Suprapubic skin (tissue), 4 donors: ENCODE data around the gene NT5M. TPM values are rescaled to one million over a fixed set of nuclear protein-coding genes. Genes with fewer than 3 reads are reported as not detected.

Source experiments
- DNase-seq, 2 donors: peaks; one replicate each; pipeline ENCODE4 v3.0.0-alpha.2; 2019; ENCODE audit warnings: low spot score in 2 of 2
- H3K27ac ChIP-seq: fragments of 200-600 bp; sonication (generic); one replicate; pipeline ENCODE4 v1.5.1; 2019
- H3K27me3 ChIP-seq: fragments of 200-600 bp; sonication (generic); one replicate; pipeline ENCODE4 v1.5.1; 2019
- H3K36me3 ChIP-seq: fragments of 200-600 bp; sonication (generic); one replicate; pipeline ENCODE4 v1.5.1; 2019
- H3K4me1 ChIP-seq: fragments of 200-600 bp; sonication (generic); one replicate; pipeline ENCODE4 v1.5.1; 2019
- H3K4me3 ChIP-seq: fragments of 200-600 bp; sonication (generic); one replicate; pipeline ENCODE4 v1.5.1; 2019; ENCODE audit warnings: mild to moderate bottlenecking
- H3K9me3 ChIP-seq: fragments of 200-600 bp; sonication (generic); one replicate; pipeline ENCODE4 v1.5.1; 2019
- EP300 ChIP-seq: sonication (generic); formaldehyde crosslinking; IDR thresholded peaks from one replicate; pipeline ENCODE4 v1.6.1; 2017; ENCODE audit warnings: antibody characterized with exemption
- POLR2A ChIP-seq, 2 donors: fragments of 450-650 bp; IDR thresholded peaks; one replicate each; pipeline ENCODE4 v1.6.1; 2017; ENCODE audit warnings: antibody characterized with exemption in 2 of 2, mild to moderate bottlenecking in 2 of 2, moderate library complexity in 2 of 2
- POLR2AphosphoS5 ChIP-seq, 3 donors: sonication (generic); formaldehyde crosslinking; IDR thresholded peaks; one replicate each; pipeline ENCODE4 v1.6.1; 2017; ENCODE audit warnings: antibody characterized with exemption in 3 of 3
- WGBS: methylation state at CpG from one replicate; pipeline ENCODE4 v1.1.5; 2018; 5-methylcytosine and 5-hydroxymethylcytosine counted together
- total RNA-seq, 4 donors: library from RNA; depleted of rRNA; stranded (reverse); fragments of >200 nt; gene quantifications; one replicate each; pipeline ENCODE4 v1.1.0, GENCODE V29; 2016
- TF ChIP-seq, protein P1 (sequence below), 2 donors: fragments of 200-600 bp in 1 of 2; fragments of 450-650 bp in 1 of 2; sonication (generic) in 1 of 2; IDR thresholded peaks; one replicate each; pipeline ENCODE4 v1.5.1; 2016 to 2019; ENCODE audit warnings: antibody characterized with exemption in 2 of 2, mild to moderate bottlenecking in 1 of 2, moderate library complexity in 1 of 2

The NT5M gene
- total RNA-seq, 4 donors from 2014 or later = 1.2 to 4.6 (median 1.9) TPM

DNA sequence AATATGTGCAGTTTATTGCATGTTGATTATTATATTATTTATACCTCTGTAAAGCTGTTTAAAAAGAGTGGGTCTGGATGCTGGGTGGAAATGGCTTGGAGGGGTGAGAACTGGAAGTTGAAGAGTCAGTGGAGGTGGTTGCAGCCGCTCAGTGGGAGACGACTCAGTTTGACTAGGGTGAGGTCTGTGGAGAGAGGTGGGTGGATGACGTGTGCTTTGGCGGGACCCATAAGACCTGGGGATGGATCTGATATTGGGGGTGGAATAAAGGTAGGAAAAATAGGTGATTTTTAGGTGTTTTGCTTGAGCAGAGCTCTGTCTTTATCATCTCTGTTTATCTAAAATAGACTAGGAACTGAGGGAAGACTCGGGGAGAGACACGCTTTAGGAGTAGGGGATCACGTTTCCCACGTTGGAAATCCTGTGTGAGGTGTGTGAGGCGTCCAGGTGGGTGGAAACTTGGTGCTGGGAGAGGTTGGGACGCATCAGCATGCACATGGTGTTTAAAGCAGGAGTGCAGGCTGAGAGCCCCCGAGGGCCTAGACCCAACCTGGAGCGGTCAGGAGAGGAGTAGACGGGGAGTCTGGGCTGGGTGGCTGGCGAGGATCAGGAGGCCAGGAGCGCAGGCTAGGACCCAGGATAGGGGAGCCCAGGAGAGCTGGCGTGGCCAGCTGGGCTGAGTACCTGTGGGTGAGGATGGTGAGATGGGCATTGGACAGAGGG, 17.2 kb downstream of the NT5M start:
- no peak for TF ChIP-seq EP300
- no peak for TF ChIP-seq POLR2A (IDR thresholded peaks at IDR 0.05)
- no peak for TF ChIP-seq POLR2AphosphoS5 (IDR thresholded peaks at IDR 0.05)
- TF ChIP-seq, protein P1, sequence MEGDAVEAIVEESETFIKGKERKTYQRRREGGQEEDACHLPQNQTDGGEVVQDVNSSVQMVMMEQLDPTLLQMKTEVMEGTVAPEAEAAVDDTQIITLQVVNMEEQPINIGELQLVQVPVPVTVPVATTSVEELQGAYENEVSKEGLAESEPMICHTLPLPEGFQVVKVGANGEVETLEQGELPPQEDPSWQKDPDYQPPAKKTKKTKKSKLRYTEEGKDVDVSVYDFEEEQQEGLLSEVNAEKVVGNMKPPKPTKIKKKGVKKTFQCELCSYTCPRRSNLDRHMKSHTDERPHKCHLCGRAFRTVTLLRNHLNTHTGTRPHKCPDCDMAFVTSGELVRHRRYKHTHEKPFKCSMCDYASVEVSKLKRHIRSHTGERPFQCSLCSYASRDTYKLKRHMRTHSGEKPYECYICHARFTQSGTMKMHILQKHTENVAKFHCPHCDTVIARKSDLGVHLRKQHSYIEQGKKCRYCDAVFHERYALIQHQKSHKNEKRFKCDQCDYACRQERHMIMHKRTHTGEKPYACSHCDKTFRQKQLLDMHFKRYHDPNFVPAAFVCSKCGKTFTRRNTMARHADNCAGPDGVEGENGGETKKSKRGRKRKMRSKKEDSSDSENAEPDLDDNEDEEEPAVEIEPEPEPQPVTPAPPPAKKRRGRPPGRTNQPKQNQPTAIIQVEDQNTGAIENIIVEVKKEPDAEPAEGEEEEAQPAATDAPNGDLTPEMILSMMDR (IDR thresholded peaks at IDR 0.05) = no peak
- H3K4me3 ChIP-seq = no peak overlapping the region

DNA sequence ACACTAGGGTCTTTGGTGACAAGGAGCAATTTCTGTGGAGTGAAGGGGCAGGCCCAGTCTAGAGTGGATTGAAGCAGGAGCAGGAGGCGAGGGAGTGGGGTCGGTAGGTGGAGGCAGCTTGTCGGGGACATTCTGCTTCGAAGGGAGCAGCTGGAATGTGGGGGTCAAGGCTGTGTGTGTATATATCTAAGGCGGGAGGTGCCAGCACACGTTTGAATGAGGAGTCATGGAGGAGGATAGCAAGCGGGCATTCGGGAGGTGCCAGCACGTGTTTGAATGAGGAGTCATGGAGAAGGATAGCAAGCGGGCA, 17.7 kb downstream of the NT5M start:
- H3K27me3 ChIP-seq = no peaks in the 10 kb centered on the region
- DNase-seq = no peak
- WGBS = 88% methylated on average over 10 of the region's 10 CpGs
- H3K4me3 ChIP-seq = no peak overlapping the region
- H3K9me3 ChIP-seq = no peaks in the 10 kb centered on the region
- H3K36me3 ChIP-seq = peaks cover 3% of the 10 kb centered on the region
- no peak overlapping the region for H3K27ac ChIP-seq
- H3K4me1 ChIP-seq = no peaks in the 10 kb centered on the region
- TF ChIP-seq EP300 = no peak
- TF ChIP-seq, protein P1 (IDR thresholded peaks at IDR 0.05) = no peak

More for the DNA sequence above, 17.2 kb downstream of the NT5M start:
- no peaks in the 10 kb centered on the region for H3K9me3 ChIP-seq
- H3K27me3 ChIP-seq = no peaks in the 10 kb centered on the region
- H3K27ac ChIP-seq = no peak overlapping the region
- peaks cover 3% of the 10 kb centered on the region for H3K36me3 ChIP-seq
- no peaks in the 10 kb centered on the region for H3K4me1 ChIP-seq
- DNase-seq = no peak
- 88% methylated on average over 16 of the region's 16 CpGs for WGBS

DNA sequence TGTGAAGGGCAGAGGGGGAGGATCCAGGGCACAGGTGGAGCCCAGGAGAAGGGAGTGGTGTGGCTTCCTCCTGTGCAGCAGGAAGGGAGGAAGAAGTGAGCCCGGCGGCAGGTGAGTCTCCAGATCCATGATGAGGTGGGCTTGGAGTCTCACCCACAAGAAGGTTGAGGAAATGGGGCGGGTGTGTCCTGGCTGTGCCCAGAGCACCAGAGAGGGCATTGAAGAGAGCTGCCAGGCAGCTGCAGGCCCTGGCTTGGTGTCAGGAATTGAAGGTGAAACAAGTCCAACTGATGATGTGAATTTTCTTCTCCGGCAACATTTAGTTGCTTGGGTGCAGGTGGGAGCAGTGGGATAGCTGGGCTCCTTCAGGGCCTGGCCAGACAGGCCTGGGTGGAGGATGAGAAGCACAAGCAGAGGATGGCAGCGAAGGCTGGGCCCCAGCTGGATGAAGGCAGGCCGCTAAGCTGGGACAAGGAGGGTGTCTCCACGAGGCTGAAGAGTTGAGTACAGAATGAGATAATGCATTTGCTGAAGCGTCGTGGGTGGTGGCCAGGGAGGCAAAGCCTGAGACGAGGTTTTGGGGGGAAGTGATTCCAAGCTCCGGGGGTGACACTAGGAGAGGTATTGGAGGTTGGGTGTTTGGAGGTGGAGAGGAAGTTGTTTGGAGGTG, 18.3 kb downstream of the NT5M start:
- Histone ChIP-seq H3K27me3 (no peaks in the 10 kb centered on the region), H3K27ac (no peak overlapping the region), H3K4me3 (no peak overlapping the region), H3K9me3 (no peaks in the 10 kb centered on the region), H3K4me1 (no peaks in the 10 kb centered on the region), H3K36me3 (peaks cover 3% of the 10 kb centered on the region)
- TF ChIP-seq, protein P1 (IDR thresholded peaks at IDR 0.05) = no peak
- no peak for TF ChIP-seq POLR2A (IDR thresholded peaks at IDR 0.05)
- WGBS = 81% methylated on average over 11 of the region's 11 CpGs
- peak in 1 of 2 donors; percentile 17 for DNase-seq

DNA sequence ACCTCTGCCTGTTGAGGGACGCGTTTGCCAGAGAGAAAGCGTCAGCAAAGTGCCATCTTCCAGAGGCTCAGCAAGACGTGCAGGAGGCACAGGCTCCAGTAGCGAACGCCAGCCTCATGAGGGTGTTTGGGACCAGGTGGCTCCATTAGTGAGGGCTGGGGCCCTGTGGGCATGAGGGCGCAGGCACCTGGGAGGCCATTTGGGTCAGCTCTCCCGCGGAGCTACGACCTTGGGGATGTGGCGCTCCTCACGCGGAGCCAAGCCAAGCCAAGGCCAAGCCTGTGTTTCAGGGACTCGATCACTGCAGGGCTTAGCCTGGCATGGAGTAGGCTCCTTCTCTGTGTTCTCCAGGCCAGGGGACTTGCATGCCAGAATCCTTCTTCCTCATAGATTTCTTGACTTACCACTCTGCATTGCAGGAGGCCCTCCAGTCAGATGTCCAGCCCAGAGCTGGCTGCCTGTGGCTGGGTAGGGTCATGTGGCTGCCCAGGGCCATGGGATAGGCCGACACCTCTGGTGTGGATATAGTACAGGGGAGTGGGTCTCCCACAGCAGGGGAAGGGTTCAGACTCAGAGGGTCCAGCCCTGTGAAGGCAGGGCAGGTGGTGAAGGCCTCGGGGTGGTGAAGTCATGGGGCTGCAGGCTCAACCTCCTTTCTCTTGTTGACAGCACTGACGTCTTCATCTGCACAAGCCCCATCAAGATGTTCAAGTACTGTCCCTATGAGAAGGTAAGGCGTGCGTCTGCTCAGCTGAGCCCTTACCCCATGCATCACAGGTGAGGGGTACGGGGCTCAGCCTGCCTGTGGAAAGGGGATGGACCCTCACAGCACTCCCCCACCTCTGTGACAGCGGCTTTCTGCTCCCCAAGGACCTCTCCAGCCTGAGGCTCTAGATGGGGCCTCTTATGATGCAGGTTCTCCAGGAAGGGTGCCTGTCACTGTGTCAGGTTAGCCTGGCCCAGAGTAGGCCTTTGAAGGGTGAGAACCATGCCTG, 19.6 kb downstream of the NT5M start:
- no peak overlapping the region for H3K4me3 ChIP-seq
- 94% methylated on average over 11 of the region's 21 CpGs for WGBS
- no peaks in the 10 kb centered on the region for H3K9me3 ChIP-seq
- TF ChIP-seq POLR2A (IDR thresholded peaks at IDR 0.05) = no peak
- no peak for TF ChIP-seq POLR2AphosphoS5 (IDR thresholded peaks at IDR 0.05)
- TF ChIP-seq, protein P1 (IDR thresholded peaks at IDR 0.05) = no peak
- H3K4me1 ChIP-seq = no peaks in the 10 kb centered on the region
- H3K27me3 ChIP-seq = no peaks in the 10 kb centered on the region
- DNase-seq = peak in 1 of 2 donors; percentile 50
- H3K27ac ChIP-seq = no peak overlapping the region
- peaks cover 3% of the 10 kb centered on the region for H3K36me3 ChIP-seq

DNA sequence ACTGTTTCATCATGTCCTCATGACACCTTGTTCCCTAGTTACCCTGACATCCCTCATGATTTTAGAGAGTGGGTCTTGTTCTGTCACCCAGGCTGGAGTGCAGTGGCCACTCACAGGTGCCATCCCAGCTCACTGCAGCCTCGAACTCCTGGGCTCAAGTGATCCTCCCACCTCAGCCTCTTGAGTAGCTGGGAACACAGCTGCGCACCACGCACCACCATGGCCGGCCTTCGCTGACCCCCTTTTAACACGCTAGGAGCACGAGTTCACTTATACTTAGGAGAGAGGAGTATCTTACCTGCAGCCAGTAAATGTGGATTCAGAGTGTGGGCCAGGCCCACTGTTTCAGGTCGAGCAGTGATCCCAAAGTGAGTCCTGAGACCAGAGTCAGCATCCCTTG, 21.4 kb downstream of the NT5M start:
- 92% methylated on average over 8 of the region's 8 CpGs for WGBS

More for the DNA sequence above, 21.4 kb downstream of the NT5M start:
- Histone ChIP-seq H3K4me3 (no peak overlapping the region), H3K9me3 (no peaks in the 10 kb centered on the region), H3K4me1 (no peaks in the 10 kb centered on the region), H3K27ac (no peak overlapping the region), H3K36me3 (peaks cover 3% of the 10 kb centered on the region), H3K27me3 (no peaks in the 10 kb centered on the region)
- TF ChIP-seq POLR2A (IDR thresholded peaks at IDR 0.05) (no peak), EP300 (no peak), POLR2AphosphoS5 (IDR thresholded peaks at IDR 0.05) (no peak)
- TF ChIP-seq, protein P1 (IDR thresholded peaks at IDR 0.05) = no peak
- peak in 1 of 2 donors; percentile 14 for DNase-seq
